HT-29 (cell line): ENCODE data around the gene GSTM1. TPM values are rescaled to one million over a fixed set of nuclear protein-coding genes. Genes with fewer than 3 reads are reported as not detected.
"Not testable (repeated sequence)": the region's sequence is repeated elsewhere in the genome, so short reads cannot be mapped to it uniquely, and the experiment has no call there.

ENCODE experiments used
- DNase-seq: peaks from one replicate; pipeline ENCODE4 v3.0.0-alpha.2; 2015; ENCODE audit warnings: low spot score
- total RNA-seq: library from RNA; depleted of rRNA; stranded (reverse); fragments of >200 nt; shearing (Covaris generic); gene quantifications from 2 replicates; pipeline ENCODE4 v1.2.3, GENCODE V29; 2014

GSTM1 gene
- total RNA-seq, 1 experiment from 2014 or later = not detected

GRCh38 chr1:109697066-109697465 is 9.4 kb downstream of the GSTM1 start:
- no peak for DNase-seq

GRCh38 chr1:109697861-109698260 is 10.2 kb downstream of the GSTM1 start:
- not testable (repeated sequence) for DNase-seq

DNA sequence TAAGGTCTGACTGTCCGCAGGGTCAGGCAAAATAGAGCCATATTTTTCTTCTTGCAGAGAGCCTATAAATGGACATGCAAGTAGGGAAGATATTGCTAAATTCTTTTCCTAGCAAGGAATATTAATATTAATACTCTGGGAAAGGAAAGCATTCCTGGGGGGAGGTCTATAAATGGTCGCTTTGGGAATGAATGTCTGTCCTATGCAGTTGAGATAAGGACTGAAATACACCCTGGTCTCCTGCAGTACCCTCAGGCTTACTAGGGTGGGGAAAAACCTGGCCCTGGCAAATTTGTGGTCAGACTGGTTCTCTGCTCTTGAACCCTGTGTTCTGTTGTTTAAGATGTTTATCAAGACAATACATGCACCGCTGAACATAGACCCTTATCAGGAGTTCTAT is 15.3 kb downstream of the GSTM1 start:
- not testable (repeated sequence) for DNase-seq

GRCh38 chr1:109704173-109704572 is 16.6 kb downstream of the GSTM1 start:
- no peak for DNase-seq

DNA sequence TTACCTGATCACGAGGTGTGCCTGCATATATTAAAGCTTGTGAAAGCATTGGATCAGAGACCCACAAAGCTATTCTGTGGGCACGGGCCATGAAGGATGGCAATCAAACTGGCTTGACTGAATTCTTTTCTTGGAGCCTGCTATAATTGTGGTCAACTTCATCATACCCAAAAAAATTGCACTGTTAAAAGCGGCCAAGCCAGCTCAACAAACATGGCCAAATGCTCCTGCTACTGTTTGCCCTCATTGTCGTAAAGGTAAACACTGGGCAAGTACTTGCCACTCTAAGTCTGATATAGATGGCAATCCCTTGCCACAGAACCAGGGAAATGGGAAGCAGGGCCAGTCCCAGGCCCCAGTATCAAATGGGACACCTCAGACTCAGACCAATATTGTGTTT is 17.8 kb downstream of the GSTM1 start:
- DNase-seq = no peak

- not testable (repeated sequence) for DNase-seq
These were observed 21.3 kb downstream of the GSTM1 start for GRCh38 chr1:109708949-109709348.

- not testable (repeated sequence) for DNase-seq
These were observed 22.2 kb downstream of the GSTM1 start for GRCh38 chr1:109709822-109710221.

GRCh38 chr1:109711593-109712320 is 24.1 kb downstream of the GSTM1 start, which contains the start of gene GSTM5:
Gene GSTM5, plus strand, starts transcription at chr1:109712251. Its CDS starts 62 bp downstream, at chr1:109712313.
- not testable (repeated sequence) for DNase-seq

DNA sequence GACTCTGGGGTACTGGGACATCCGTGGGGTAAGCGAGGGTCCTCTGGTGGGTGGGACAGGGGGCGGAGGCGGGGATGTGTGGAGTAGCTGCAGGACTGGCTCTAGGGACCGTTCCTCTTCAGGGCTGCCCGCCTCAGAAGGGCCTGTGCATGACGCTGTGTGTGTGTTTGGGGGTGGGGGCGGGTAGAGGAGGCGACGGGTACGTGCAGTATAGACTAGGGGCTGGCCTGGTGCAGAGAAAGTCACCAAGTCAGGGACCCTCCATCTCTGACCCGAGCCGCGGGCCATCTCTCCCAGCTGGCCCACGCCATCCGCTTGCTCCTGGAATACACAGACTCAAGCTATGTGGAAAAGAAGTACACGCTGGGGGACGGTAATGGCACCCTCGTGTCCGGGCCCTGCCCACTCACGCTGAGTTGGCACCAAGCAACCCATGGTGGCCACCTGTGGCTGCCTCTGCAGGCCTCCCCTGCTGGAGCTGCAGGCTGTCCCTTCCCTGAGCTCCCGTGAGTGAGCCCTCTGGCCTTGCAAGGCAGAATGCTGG is 24.8 kb downstream of the GSTM1 start:
- no peak for DNase-seq

DNA sequence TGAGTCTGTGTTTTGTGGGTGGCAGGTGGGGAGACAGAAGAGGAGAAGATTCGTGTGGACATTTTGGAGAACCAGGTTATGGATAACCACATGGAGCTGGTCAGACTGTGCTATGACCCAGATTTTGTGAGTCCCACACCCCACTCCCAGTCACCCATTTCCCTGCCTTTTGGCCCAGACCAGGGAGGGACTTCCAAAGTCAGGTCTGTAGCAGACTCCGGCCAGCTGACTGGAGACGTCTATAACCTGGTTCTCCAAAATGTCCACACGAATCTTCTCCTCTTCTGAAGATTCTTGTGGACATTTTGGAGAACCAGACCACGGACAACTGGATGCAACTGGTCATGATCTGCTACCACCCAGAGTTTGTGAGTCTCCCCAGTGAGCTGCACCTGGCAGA is 26.0 kb downstream of the GSTM1 start:
- DNase-seq = no peak

- DNase-seq = no peak
These were observed 27.2 kb downstream of the GSTM1 start for GRCh38 chr1:109714661-109715372.

- no peak for DNase-seq
These were observed 28.5 kb downstream of the GSTM1 start for GRCh38 chr1:109716121-109716520.

GRCh38 chr1:109716570-109717090 is 29.0 kb downstream of the GSTM1 start:
- no peak for DNase-seq

DNA sequence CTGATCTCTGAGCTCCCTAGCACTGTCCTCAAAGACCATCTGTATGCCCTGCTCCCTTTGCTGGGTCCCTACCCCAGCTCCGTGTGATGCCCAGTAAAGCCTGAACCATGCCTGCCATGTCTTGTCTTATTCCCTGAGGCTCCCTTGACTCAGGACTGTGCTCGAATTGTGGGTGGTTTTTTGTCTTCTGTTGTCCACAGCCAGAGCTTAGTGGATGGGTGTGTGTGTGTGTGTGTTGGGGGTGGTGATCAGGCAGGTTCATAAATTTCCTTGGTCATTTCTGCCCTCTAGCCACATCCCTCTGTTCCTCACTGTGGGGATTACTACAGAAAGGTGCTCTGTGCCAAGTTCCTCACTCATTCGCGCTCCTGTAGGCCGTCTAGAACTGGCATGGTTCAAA is 30.1 kb downstream of the GSTM1 start:
- no peak for DNase-seq

GRCh38 chr1:109718495-109718894 is 30.9 kb downstream of the GSTM1 start:
- peak; percentile 80 for DNase-seq

DNA sequence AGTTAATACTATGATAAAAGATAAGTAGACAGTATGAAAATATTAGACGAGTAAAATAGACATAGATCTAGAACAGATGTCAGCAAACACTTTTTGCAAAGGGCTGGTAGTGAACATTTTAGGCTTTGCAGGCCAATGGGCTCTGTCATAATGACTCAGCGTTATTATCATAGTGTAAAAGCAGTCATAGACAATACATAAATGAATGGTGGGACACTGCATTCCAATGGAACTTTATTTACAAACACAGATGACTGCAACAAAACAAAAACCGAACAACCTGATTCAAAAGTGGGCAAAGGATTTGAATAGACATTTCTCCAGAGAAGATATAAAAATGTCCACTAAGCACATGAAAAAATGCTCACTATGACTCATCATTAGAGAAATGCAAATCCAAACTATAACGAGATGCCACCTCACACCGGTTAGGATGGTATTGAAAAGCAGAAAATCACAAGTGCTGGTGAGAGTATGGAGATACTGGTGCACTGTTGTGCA is 31.8 kb downstream of the GSTM1 start:
- peak; percentile 2 for DNase-seq

DNA sequence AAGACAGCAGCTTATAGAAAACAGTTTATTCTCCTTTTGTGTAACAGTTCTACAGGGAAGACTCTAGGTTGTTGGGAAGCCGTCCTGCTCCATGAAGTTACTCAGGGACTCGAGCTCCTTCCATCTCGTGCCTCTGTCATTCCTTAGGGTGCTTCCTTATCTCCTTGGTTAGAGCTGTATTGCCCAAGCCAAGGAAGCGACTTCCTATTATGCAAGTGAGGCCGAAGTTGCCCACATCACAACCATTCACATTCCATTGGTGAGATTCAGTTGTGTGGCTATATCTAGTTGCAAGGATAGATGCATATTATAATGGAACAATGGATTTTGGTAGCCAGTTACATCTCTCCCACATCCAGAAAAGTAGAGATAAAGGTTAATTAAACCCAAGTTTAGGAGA is 33.4 kb downstream of the GSTM1 start:
- DNase-seq = peak; percentile 1

- DNase-seq = no peak
These were observed 34.4 kb downstream of the GSTM1 start for GRCh38 chr1:109721971-109722370.

DNA sequence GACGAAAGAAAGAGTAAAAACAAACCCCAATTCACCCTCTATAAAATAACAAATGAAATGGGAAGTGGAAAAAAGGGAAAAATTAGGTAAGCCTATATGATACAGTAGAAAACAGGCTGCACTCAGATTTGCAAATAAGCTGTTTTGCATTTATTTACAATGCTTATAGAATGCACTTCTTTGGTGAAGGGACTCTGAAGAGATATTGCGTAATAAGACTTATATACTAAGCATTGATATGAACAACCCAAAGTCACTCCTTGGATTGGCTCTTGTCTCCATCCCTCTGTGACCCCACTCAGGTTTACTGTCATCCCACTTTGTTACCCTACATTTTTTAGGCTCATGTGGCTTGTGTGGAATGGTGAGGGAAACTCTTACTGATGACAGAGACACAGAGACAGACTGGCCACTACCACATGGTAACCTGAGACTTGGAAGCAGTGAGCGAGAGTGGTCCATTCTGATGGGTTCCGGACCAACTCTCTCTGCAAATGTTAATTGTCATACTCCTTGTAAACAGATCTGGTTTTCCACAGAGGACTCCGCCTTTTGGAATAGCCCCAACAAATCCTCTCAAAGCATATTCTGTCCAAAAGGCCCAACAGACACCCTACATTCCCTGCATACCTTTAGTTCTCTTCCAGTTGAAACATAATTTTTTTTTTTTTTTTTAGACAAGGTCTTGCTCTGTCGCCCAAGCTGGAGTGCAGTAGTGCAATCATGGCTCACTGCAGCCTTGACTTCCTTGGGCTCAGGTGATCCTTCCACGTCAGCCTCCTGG is 35.5 kb downstream of the GSTM1 start:
- DNase-seq = no peak

- no peak for DNase-seq
These were observed 37.3 kb downstream of the GSTM1 start for GRCh38 chr1:109724933-109725332.

GRCh38 chr1:109725510-109725909 is 37.9 kb downstream of the GSTM1 start:
- no peak for DNase-seq
